GM19035 (cell line): ENCODE results near the gene RAB28.

Source experiments
- ATAC-seq: cut with Tn5 transposase; IDR thresholded peaks from one replicate; pipeline ENCODE4 v1.9.1; 2021; ENCODE audit not compliant: unreplicated experiment

The RAB28 gene

DNA sequence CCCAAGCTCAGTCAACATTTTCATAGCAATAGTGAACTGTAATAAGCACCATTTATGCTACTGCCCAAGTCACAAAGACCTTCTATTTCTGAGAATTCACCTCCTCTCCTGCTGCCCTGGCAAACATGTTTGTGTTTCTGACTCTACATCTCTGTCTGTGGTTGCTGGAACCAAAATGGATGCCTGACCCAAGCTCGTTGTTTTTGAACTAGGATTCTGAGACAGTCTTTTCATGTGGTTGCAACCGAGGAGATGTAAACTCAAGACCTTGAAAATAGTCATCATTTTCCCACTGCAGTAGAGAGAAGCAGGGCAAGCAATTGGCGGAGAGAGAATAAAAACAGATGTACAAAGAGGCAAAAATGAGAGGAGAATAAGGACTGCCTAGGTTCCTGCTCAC lies 160.2 kb downstream of the RAB28 start:
- no peak for ATAC-seq

DNA sequence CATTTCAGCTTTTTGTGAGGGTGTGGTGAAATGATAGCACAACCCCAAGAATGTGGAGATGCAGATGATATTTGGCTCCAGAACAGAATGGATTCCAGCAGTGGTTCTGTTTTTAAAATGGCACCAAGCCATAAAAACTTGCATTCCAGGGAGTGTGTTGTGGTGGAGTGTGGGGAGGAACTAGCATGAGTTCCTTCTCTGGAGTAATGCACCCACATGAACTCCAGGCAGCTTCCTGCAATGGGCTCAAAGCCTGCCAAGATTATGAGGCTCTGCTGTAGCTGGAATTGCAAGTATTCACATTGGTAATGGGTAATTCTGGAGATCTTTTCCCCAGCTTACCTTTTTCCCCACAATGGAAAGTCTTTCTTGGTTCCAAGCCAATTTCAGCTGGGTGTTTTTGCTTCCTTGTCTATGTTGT lies 161.4 kb downstream of the RAB28 start:
- no peak for ATAC-seq
